Activated CD8-positive, alpha-beta T cell treated with anti-CD3 and anti-CD28 coated beads for 36 hours (primary cell): ENCODE data around the gene SCN10A. TPM values are rescaled to one million over a fixed set of nuclear protein-coding genes. Genes with fewer than 3 reads are reported as not detected.

Source experiments
- ATAC-seq: fragments of 200-7000 bp; cut with Tn5 transposase; one replicate; pipeline ENCODE4 v1.10.0; 2021; ENCODE audit warnings: mild to moderate bottlenecking, moderate library complexity
- CTCF ChIA-PET: fragments of 350-600 bp; sonication (Branson Sonifier 250); formaldehyde crosslinking; loops from one replicate; lab custom pipeline; 2021; ENCODE audit warnings: antibody characterized with exemption; lab: Charles Lee
- POLR2A ChIA-PET: fragments of 350-600 bp; sonication (Branson Sonifier 250); formaldehyde crosslinking; loops from one replicate; lab custom pipeline; 2021; ENCODE audit warnings: antibody characterized with exemption; lab: Charles Lee
- DNase-seq: peaks from one replicate; pipeline ENCODE4 v3.0.0-alpha.2; 2020
- H3K27ac Mint-ChIP-seq: one replicate; pipeline ENCODE4 v1.8.0; 2021; ENCODE audit warnings: mild to moderate bottlenecking, mixed read lengths
- H3K27me3 Mint-ChIP-seq: one replicate; pipeline ENCODE4 v1.8.0; 2021; ENCODE audit warnings: mixed read lengths
- H3K36me3 Mint-ChIP-seq: one replicate; pipeline ENCODE4 v1.8.0; 2021; ENCODE audit warnings: low read depth, mixed read lengths
- H3K4me1 Mint-ChIP-seq: one replicate; pipeline ENCODE4 v1.8.0; 2021; ENCODE audit warnings: low read depth, mixed read lengths
- H3K4me3 Mint-ChIP-seq: one replicate; pipeline ENCODE4 v1.8.0; 2021; ENCODE audit warnings: mild to moderate bottlenecking, moderate library complexity, mixed read lengths
- H3K9me3 Mint-ChIP-seq: one replicate; pipeline ENCODE4 v1.8.0; 2021; ENCODE audit warnings: mixed read lengths
- intact Hi-C: fragments of 100-400 bp; cut with micrococcal nuclease; formaldehyde crosslinking; loops from one replicate; pipeline ENCODE4 v1.10.0; 2022
- total RNA-seq, 2 experiments: library from RNA; stranded (reverse); gene quantifications; one replicate each; pipeline ENCODE4 v1.2.3, GENCODE V29; 2021
- TF ChIP-seq, protein P1 (sequence below): fragments of 200-600 bp; IDR thresholded peaks from one replicate; pipeline ENCODE4 v1.8.0; 2022; ENCODE audit warnings: antibody characterized with exemption, mild to moderate bottlenecking

Gene SCN10A
- total RNA-seq, 2 experiments from 2014 or later, result not detected

DNA sequence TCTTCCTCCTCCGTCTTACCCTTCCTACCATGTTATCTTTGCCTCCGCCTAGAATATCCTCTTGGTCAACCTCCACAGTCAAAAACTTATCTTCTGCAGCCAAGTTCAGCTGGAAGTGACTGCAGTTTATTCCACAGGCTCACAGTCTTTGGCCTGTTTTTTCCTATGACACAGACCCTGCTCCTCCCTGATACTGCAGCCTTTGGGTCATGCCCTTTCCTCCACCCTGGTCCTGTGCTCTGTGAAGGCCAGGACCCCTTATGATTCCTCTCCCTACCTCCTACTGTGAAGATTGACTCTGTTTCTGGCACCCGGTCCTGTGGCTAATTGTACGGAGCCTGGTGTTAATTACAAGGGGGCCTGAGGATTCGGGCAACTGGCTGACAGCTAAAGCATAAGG is 117.3 kb downstream of the SCN10A start:
- intact Hi-C loops, result no loop called here
- no peak overlapping the region for H3K4me3 Mint-ChIP-seq
- ATAC-seq (no peak), DNase-seq (no peak)
- ChIA-PET POLR2A (no interaction called here), CTCF (no interaction called here)
- no peak overlapping the region for H3K27ac Mint-ChIP-seq
- TF ChIP-seq, protein P1, sequence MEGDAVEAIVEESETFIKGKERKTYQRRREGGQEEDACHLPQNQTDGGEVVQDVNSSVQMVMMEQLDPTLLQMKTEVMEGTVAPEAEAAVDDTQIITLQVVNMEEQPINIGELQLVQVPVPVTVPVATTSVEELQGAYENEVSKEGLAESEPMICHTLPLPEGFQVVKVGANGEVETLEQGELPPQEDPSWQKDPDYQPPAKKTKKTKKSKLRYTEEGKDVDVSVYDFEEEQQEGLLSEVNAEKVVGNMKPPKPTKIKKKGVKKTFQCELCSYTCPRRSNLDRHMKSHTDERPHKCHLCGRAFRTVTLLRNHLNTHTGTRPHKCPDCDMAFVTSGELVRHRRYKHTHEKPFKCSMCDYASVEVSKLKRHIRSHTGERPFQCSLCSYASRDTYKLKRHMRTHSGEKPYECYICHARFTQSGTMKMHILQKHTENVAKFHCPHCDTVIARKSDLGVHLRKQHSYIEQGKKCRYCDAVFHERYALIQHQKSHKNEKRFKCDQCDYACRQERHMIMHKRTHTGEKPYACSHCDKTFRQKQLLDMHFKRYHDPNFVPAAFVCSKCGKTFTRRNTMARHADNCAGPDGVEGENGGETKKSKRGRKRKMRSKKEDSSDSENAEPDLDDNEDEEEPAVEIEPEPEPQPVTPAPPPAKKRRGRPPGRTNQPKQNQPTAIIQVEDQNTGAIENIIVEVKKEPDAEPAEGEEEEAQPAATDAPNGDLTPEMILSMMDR, result no peak
- H3K27me3 Mint-ChIP-seq, result peaks cover 8% of the 10 kb centered on the region
- no peaks in the 10 kb centered on the region for H3K4me1 Mint-ChIP-seq
- H3K9me3 Mint-ChIP-seq, result no peaks in the 10 kb centered on the region
- H3K36me3 Mint-ChIP-seq, result no peaks in the 10 kb centered on the region

DNA sequence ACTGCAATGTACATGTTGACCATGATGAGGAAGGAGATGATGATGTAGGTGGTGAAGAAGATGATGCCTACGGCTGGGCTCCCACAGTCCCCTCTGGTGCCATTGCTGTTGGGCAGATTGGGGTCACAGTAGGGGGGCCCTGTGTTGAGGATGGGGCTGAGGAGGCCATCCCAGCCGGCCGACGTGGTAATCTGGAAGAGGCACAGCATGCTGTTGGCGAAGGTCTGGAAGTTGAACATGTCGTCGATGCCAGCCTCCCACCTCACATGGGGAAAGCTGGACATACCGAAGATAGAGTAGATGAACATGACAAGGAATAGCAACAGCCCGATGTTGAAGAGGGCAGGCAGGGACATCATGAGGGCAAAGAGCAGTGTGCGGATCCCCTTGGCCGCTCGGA is 118.0 kb downstream of the SCN10A start:
- Mint-ChIP-seq H3K4me1 (no peaks in the 10 kb centered on the region), H3K27ac (no peak overlapping the region), H3K36me3 (no peaks in the 10 kb centered on the region), H3K4me3 (no peak overlapping the region), H3K27me3 (peaks cover 8% of the 10 kb centered on the region), H3K9me3 (no peaks in the 10 kb centered on the region)
- ChIA-PET CTCF (no interaction called here), POLR2A (no interaction called here)
- intact Hi-C loops, result no loop called here
- DNase-seq (no peak), ATAC-seq (no peak)
- TF ChIP-seq, protein P1, result no peak

DNA sequence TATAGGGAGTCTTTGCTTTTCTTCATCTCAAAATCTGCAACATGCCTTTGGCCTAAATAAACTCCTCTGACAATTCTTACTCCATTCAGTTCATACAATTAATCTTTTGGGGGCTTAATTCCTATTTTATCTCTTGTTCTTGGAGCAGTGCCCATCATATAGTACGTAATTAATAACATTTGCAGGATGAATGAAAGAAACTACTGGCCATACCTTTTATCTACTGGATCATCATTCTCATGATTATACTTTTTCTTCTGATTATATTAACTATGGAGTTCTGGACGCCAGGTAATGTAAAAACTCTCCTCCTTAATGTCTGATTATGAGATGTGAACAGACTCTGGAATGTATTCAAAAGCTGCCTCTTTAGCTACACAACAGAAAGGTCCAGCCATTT is 120.0 kb downstream of the SCN10A start:
- intact Hi-C loops, result no loop called here
- Mint-ChIP-seq H3K4me1 (no peaks in the 10 kb centered on the region), H3K27me3 (peaks cover 8% of the 10 kb centered on the region), H3K36me3 (no peaks in the 10 kb centered on the region), H3K4me3 (no peak overlapping the region), H3K27ac (no peak overlapping the region), H3K9me3 (no peaks in the 10 kb centered on the region)
- ChIA-PET CTCF (no interaction called here), POLR2A (no interaction called here)
- no peak for ATAC-seq
- TF ChIP-seq, protein P1, result no peak
- no peak for DNase-seq

DNA sequence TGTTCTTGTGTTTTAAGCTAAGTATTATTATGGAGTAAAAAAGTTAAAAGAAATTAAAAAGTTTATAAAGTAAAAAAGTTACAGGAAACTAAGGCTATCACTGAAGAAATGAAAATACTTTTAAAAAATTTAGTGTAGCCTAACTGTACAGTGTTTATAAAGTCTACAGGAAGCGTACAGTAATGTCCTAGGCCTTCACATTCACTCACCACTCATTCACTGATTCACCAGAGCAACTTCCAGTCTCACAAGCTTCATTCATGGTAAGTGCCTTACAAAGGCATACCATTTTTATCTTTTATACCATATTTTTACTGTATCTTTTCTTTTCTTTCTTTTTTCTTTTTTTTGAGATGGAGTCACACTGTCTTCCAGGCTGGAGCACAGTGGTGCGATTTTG is 125.8 kb downstream of the SCN10A start:
- no peak overlapping the region for H3K4me3 Mint-ChIP-seq
- intact Hi-C loops, result no loop called here
- DNase-seq (no peak), ATAC-seq (no peak)
- POLR2A ChIA-PET, result no interaction called here
- H3K27ac Mint-ChIP-seq, result no peak overlapping the region
- no peaks in the 10 kb centered on the region for H3K9me3 Mint-ChIP-seq
- CTCF ChIA-PET, result interaction anchor here (1.0 to 1.4 kb wide), 2 partner anchors 49 to 169 kb away, joined by 3 read pairs; no protein-coding TSS in a partner anchor
- TF ChIP-seq, protein P1, result no peak
- H3K4me1 Mint-ChIP-seq, result no peaks in the 10 kb centered on the region
- H3K36me3 Mint-ChIP-seq, result no peaks in the 10 kb centered on the region
- H3K27me3 Mint-ChIP-seq, result peaks cover 6% of the 10 kb centered on the region

DNA sequence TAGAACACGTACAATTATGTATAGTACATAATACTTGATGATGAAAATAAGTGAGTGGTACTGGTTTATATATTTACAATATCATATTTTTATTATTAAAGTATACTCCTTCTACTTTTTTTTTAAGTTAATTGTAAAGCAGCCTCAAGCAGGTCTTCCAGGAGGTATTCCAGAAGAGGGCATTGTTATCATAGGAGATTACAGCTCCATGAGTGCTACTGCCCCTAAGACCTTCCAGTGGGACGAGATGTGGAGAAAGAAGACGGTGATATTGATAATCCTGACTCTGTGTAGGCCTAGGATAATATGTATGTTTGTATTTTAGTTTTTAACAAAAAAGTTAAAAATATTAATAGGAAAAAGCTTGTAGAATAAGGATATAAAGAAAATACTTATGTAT is 126.2 kb downstream of the SCN10A start:
- TF ChIP-seq, protein P1, result no peak
- DNase-seq (no peak), ATAC-seq (no peak)
- H3K27me3 Mint-ChIP-seq, result peaks cover 2% of the 10 kb centered on the region
- no peaks in the 10 kb centered on the region for H3K9me3 Mint-ChIP-seq
- intact Hi-C loops, result no loop called here
- no peaks in the 10 kb centered on the region for H3K36me3 Mint-ChIP-seq
- POLR2A ChIA-PET, result no interaction called here
- no peaks in the 10 kb centered on the region for H3K4me1 Mint-ChIP-seq
- H3K4me3 Mint-ChIP-seq, result no peak overlapping the region
- CTCF ChIA-PET, result interaction anchor here (1.0 to 1.4 kb wide), 2 partner anchors 49 to 168 kb away, joined by 3 read pairs; no protein-coding TSS in a partner anchor
- no peak overlapping the region for H3K27ac Mint-ChIP-seq
